WERI-Rb-1 (cell line): ENCODE measurements around the gene INO80D.
"Not testable (repeated sequence)": the region's sequence is repeated elsewhere in the genome, so short reads cannot be mapped to it uniquely, and the experiment has no call there.

Experiments
- DNase-seq: peaks from one replicate; pipeline ENCODE4 v3.0.0-alpha.2; 2020
- H3K27ac ChIP-seq: fragments of 250-450 bp; sonication (Bioruptor Pico); 2 replicates; pipeline ENCODE4 v1.5.1; 2020; ENCODE audit warnings: mild to moderate bottlenecking, moderate library complexity
- H3K27me3 ChIP-seq: fragments of 250-450 bp; sonication (Bioruptor Pico); 2 replicates; pipeline ENCODE4 v1.5.1; 2021; ENCODE audit warnings: mild to moderate bottlenecking, low read depth, moderate library complexity; ENCODE audit not compliant: insufficient read depth, severe bottlenecking
- H3K36me3 ChIP-seq: fragments of 250-450 bp; sonication (Bioruptor Pico); 2 replicates; pipeline ENCODE4 v1.5.1; 2020; ENCODE audit warnings: mild to moderate bottlenecking, moderate library complexity
- H3K4me3 ChIP-seq: 2 replicates; pipeline ENCODE4 v1.5.1; 2011; ENCODE audit warnings: low read depth, mild to moderate bottlenecking, control low read depth, low read length
- H3K9me3 ChIP-seq: fragments of 250-450 bp; sonication (Bioruptor Pico); 2 replicates; pipeline ENCODE4 v1.5.1; 2021; ENCODE audit warnings: mild to moderate bottlenecking, moderate library complexity; ENCODE audit not compliant: severe bottlenecking
- TF ChIP-seq, protein P1 (sequence below): IDR thresholded peaks from 2 replicates; pipeline ENCODE4 v1.5.1; 2011; ENCODE audit warnings: low read depth, mild to moderate bottlenecking, control low read depth, inconsistent platforms, low read length

INO80D gene

DNA sequence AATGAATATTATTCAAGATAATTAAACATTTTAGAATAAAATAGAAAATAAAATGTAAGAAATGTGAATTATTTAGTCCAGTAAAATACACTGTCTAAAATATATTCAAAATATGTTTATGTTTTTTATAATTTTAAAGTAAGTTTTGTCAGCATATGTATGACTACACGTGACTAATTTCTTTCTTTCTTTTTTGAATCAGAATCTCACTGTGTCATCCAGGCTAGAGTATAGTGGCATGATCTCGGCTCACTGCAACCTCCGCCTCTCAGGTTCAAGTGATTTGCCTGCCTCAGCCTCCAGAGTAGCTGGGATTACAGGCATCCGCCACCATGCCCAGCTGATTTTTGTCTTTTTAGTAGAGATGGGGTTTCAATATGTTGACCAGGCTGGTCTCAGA, 19.1 kb upstream of the INO80D start:
- Histone ChIP-seq H3K4me3 (no peak overlapping the region), H3K9me3 (no peaks in the 10 kb centered on the region), H3K36me3 (no peaks in the 10 kb centered on the region; the same call in 1 of the 2 replicates), H3K27ac (no peak overlapping the region), H3K27me3 (no peaks in the 10 kb centered on the region)
- TF ChIP-seq, protein P1, sequence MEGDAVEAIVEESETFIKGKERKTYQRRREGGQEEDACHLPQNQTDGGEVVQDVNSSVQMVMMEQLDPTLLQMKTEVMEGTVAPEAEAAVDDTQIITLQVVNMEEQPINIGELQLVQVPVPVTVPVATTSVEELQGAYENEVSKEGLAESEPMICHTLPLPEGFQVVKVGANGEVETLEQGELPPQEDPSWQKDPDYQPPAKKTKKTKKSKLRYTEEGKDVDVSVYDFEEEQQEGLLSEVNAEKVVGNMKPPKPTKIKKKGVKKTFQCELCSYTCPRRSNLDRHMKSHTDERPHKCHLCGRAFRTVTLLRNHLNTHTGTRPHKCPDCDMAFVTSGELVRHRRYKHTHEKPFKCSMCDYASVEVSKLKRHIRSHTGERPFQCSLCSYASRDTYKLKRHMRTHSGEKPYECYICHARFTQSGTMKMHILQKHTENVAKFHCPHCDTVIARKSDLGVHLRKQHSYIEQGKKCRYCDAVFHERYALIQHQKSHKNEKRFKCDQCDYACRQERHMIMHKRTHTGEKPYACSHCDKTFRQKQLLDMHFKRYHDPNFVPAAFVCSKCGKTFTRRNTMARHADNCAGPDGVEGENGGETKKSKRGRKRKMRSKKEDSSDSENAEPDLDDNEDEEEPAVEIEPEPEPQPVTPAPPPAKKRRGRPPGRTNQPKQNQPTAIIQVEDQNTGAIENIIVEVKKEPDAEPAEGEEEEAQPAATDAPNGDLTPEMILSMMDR = no peak
- no peak for DNase-seq

DNA sequence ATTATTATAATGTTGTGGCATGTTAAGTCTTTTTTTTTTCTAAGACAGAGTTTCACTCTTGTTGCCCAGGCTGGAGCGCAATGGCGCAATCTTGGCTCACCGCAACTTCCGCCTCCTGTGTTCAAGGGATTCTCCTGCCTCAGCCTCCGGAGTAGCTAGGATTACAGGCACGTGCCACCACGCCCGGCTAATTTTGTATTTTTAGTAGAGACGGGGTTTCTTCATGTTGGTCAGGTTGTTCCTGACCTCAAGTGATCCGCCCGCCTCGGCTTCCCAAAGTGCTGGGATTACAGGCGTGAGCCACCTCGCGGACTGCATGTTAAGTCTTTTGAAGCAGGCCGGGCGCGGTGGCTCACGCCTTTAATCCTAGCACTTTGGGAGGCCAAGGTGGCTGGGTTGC, 12.9 kb upstream of the INO80D start:
- not testable (repeated sequence) for H3K9me3 ChIP-seq, H3K27ac ChIP-seq, DNase-seq, H3K4me3 ChIP-seq, H3K27me3 ChIP-seq, H3K36me3 ChIP-seq

DNA sequence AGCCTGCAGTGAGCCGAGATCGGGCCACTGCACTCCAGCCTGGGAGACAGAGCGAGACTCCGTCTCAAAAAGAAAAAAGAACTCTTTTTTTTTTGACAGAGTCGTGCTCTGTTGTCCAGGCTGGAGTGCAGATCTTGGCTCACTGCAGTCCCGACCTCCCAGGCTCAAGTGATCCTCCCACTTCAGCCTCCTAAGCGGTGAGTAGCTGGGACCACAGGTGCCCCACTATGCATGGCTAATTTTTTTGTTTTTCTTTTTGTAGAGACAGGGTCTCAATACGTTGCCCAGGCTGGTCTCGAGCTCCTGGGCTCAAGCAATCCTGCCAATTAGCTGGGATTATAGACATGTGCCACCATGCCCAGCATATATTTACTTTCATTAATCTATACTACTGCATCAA, 12.5 kb upstream of the INO80D start:
- Histone ChIP-seq H3K27ac (no peak overlapping the region), H3K27me3 (no peaks in the 10 kb centered on the region)

GRCh38 chr2:206096876-206097275, 10.9 kb upstream of the INO80D start:
- no peak for DNase-seq
- no peak overlapping the region for H3K4me3 ChIP-seq
- H3K9me3 ChIP-seq = no peaks in the 10 kb centered on the region
- TF ChIP-seq, protein P1 = no peak
- H3K27ac ChIP-seq = no peak overlapping the region
- H3K27me3 ChIP-seq = no peaks in the 10 kb centered on the region
- no peaks in the 10 kb centered on the region for H3K36me3 ChIP-seq

More for the DNA sequence above, 12.5 kb upstream of the INO80D start:
- no peaks in the 10 kb centered on the region for H3K9me3 ChIP-seq
- TF ChIP-seq, protein P1 = no peak
- H3K36me3 ChIP-seq = no peaks in the 10 kb centered on the region
- no peak for DNase-seq
- H3K4me3 ChIP-seq = no peak overlapping the region

- Histone ChIP-seq H3K27me3 (no peaks in the 10 kb centered on the region), H3K9me3 (no peaks in the 10 kb centered on the region), H3K27ac (no peak overlapping the region), H3K4me3 (no peak overlapping the region), H3K36me3 (no peaks in the 10 kb centered on the region; the same call in 1 of the 2 replicates)
- DNase-seq = no peak
- TF ChIP-seq, protein P1 = no peak
These were observed 9.8 kb upstream of the INO80D start for GRCh38 chr2:206095536-206096332.

DNA sequence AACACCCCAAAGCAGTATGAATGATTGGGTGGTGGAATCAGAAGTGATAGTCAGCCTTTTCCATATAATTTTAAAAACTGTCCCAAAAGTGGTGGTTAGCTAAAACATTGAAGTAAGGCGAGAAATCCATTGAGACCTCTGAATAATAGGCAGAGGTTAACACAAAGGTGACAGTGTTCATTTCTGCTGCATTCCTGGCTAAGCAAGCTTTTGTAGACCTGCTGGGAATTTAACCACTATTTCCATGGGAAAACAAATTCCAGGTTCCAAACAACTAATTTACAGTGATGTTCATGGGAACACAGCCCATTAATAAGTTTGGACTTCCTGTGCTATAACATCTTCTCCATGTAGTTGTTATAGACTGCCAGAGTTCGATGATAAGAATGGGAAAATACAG, 6.3 kb upstream of the INO80D start:
- Histone ChIP-seq H3K27ac (no peak overlapping the region), H3K9me3 (no peaks in the 10 kb centered on the region), H3K36me3 (no peaks in the 10 kb centered on the region; the same call in 1 of the 2 replicates), H3K4me3 (no peak overlapping the region), H3K27me3 (no peaks in the 10 kb centered on the region)
- TF ChIP-seq, protein P1 = no peak
- no peak for DNase-seq
